ENCODE data around the gene SLC22A4. TPM values are rescaled to one million over a fixed set of nuclear protein-coding genes. Genes with fewer than 3 reads are reported as not detected.

The SLC22A4 gene
- polyA plus RNA-seq, 1 donor (not counting 4 experiments of a cell fraction or from before 2014, with no cell fraction given): 1.4 TPM

GRCh38 chr5:132268769-132269551 lies 25.2 kb upstream of the SLC22A4 start:
- Histone ChIP-seq H3K4me1 (ENCODE audit: control insufficient read depth, extremely low read depth, insufficient read depth, low read length) (peaks cover 24% of the 10 kb centered on the region), H3K9me1 (ENCODE audit: control insufficient read depth, extremely low read depth, insufficient read depth, low read length) (peaks cover 2% of the 10 kb centered on the region), H4K20me1 (ENCODE audit: control insufficient read depth, extremely low read depth, insufficient read depth, low read length) (peaks cover 2% of the 10 kb centered on the region), H3K27ac (ENCODE audit: control insufficient read depth, insufficient read depth, low read length) (no peak overlapping the region), H2AFZ (ENCODE audit: control insufficient read depth, low read length) (no peak overlapping the region), H3K27me3 (ENCODE audit: control insufficient read depth, extremely low read depth, insufficient read depth, low read length) (no peaks in the 10 kb centered on the region), H3K36me3 (ENCODE audit: control insufficient read depth in 2 of 2, extremely low read depth in 1 of 2, insufficient read depth in 2 of 2, low read length in 2 of 2) (peaks cover 33 to 57% of the 10 kb centered on the region in 2 experiments), H3K9me3 (ENCODE audit: control insufficient read depth, low read depth, low read length) (no peaks in the 10 kb centered on the region), H3K79me2 (ENCODE audit: control insufficient read depth, insufficient read depth, low read length) (no peaks in the 10 kb centered on the region), H3K9ac (ENCODE audit: control insufficient read depth, extremely low read depth, insufficient read depth, low read length) (no peak overlapping the region), H3K4me3 (ENCODE audit: control insufficient read depth in 2 of 3, extremely low read depth in 1 of 3, insufficient read depth in 2 of 3, low read depth in 1 of 3, low read length in 3 of 3) (no peak overlapping the region), H3K4me2 (ENCODE audit: control insufficient read depth, extremely low read depth, insufficient read depth, low read depth, low read length) (no peak overlapping the region)
- TF ChIP-seq EZH2 (IDR thresholded peaks at IDR 0.05; ENCODE audit: low read length) (no peak), CTCF (optimal IDR thresholded peaks at IDR 0.05 in 1 of 3, IDR thresholded peaks at IDR 0.05 in 1 of 3, conservative IDR thresholded peaks at IDR 0.05 in 1 of 3; ENCODE audit: extremely low read depth in 1 of 3, insufficient read depth in 2 of 3, low read length in 3 of 3) (no peak)
- DNase-seq (ENCODE audit: low read depth, low spot score) (no peak), FAIRE-seq (no peak)
- dilution Hi-C loops (cut with MboI; ENCODE audit: extremely low pct_ligation_motif_present, low sequenced_read_pairs): no loop called here

GRCh38 chr5:132269635-132270334 lies 24.4 kb upstream of the SLC22A4 start:
- Histone ChIP-seq H3K9ac (ENCODE audit: control insufficient read depth, extremely low read depth, insufficient read depth, low read length) (no peak overlapping the region), H3K4me1 (ENCODE audit: control insufficient read depth, extremely low read depth, insufficient read depth, low read length) (peaks cover 32% of the 10 kb centered on the region), H3K27ac (ENCODE audit: control insufficient read depth, insufficient read depth, low read length) (no peak overlapping the region), H4K20me1 (ENCODE audit: control insufficient read depth, extremely low read depth, insufficient read depth, low read length) (peaks cover 2% of the 10 kb centered on the region), H3K9me3 (ENCODE audit: control insufficient read depth, low read depth, low read length) (no peaks in the 10 kb centered on the region), H3K9me1 (ENCODE audit: control insufficient read depth, extremely low read depth, insufficient read depth, low read length) (peaks cover 5% of the 10 kb centered on the region), H3K4me2 (ENCODE audit: control insufficient read depth, extremely low read depth, insufficient read depth, low read depth, low read length) (no peak overlapping the region), H3K4me3 (ENCODE audit: control insufficient read depth in 2 of 3, extremely low read depth in 1 of 3, insufficient read depth in 2 of 3, low read depth in 1 of 3, low read length in 3 of 3) (no peak overlapping the region), H3K36me3 (ENCODE audit: control insufficient read depth in 2 of 2, extremely low read depth in 1 of 2, insufficient read depth in 2 of 2, low read length in 2 of 2) (peaks cover 33 to 53% of the 10 kb centered on the region in 2 experiments), H2AFZ (ENCODE audit: control insufficient read depth, low read length) (no peak overlapping the region), H3K79me2 (ENCODE audit: control insufficient read depth, insufficient read depth, low read length) (no peaks in the 10 kb centered on the region), H3K27me3 (ENCODE audit: control insufficient read depth, extremely low read depth, insufficient read depth, low read length) (no peaks in the 10 kb centered on the region)
- dilution Hi-C loops (cut with MboI; ENCODE audit: extremely low pct_ligation_motif_present, low sequenced_read_pairs): no loop called here
- FAIRE-seq (no peak), DNase-seq (ENCODE audit: low read depth, low spot score) (no peak)
- no peak for TF ChIP-seq EZH2 (IDR thresholded peaks at IDR 0.05; ENCODE audit: low read length)
- TF ChIP-seq CTCF (optimal IDR thresholded peaks at IDR 0.05 in 1 of 3, IDR thresholded peaks at IDR 0.05 in 1 of 3, conservative IDR thresholded peaks at IDR 0.05 in 1 of 3; ENCODE audit: extremely low read depth in 1 of 3, insufficient read depth in 2 of 3, low read length in 3 of 3): no peak
